Occipital lobe (tissue), 2 donors: ENCODE data around the gene CFAP97. TPM values are rescaled to one million over a fixed set of nuclear protein-coding genes. Genes with fewer than 3 reads are reported as not detected.
"Not testable (repeated sequence)": the region's sequence is repeated elsewhere in the genome, so short reads cannot be mapped to it uniquely, and the experiment has no call there.

Experiments
- DNase-seq: peaks from one replicate; lab custom pipeline; 2025; lab: John Stamatoyannopoulos, UW
- total RNA-seq: library from RNA; depleted of rRNA; stranded (reverse); fragments of >200 nt; gene quantifications from one replicate; pipeline ENCODE4 v1.2.3, GENCODE V29; 2014

CFAP97 gene
- total RNA-seq, 1 donor from 2014 or later = 73.5 TPM

GRCh38 chr4:185222598-185222997 lies 18.8 kb upstream of the CFAP97 start:
- no peak for DNase-seq

- no peak for DNase-seq
These were observed 18.1 kb upstream of the CFAP97 start for GRCh38 chr4:185221912-185222311.

GRCh38 chr4:185221491-185221890 lies 17.7 kb upstream of the CFAP97 start:
- no peak for DNase-seq

GRCh38 chr4:185219551-185220344 lies 15.9 kb upstream of the CFAP97 start:
- peak; percentile 26 for DNase-seq

- DNase-seq = no peak
These were observed 14.5 kb upstream of the CFAP97 start for GRCh38 chr4:185218312-185218711.

GRCh38 chr4:185217408-185217975 lies 13.7 kb upstream of the CFAP97 start:
- DNase-seq = no peak

GRCh38 chr4:185215261-185215660 lies 11.5 kb upstream of the CFAP97 start:
- no peak for DNase-seq

GRCh38 chr4:185213877-185214276 lies 10.1 kb upstream of the CFAP97 start:
- no peak for DNase-seq

- no peak for DNase-seq
These were observed 8.8 kb upstream of the CFAP97 start for GRCh38 chr4:185212581-185212980.

- DNase-seq = no peak
These were observed 7.8 kb upstream of the CFAP97 start for GRCh38 chr4:185211641-185212040.

- DNase-seq = no peak
These were observed 7.2 kb upstream of the CFAP97 start for GRCh38 chr4:185211035-185211434.

- peak; percentile 67 for DNase-seq
These were observed 6.5 kb upstream of the CFAP97 start for GRCh38 chr4:185210102-185210981.

- not testable (repeated sequence) for DNase-seq
These were observed 6.0 kb upstream of the CFAP97 start for GRCh38 chr4:185209852-185210101.

GRCh38 chr4:185209031-185209851 lies 5.4 kb upstream of the CFAP97 start, which contains the start of gene SNX25:
Gene SNX25, plus strand, starts transcription at chr4:185209598. Its CDS starts 229 bp downstream, at chr4:185209827.
- peak; percentile 71 for DNase-seq

- DNase-seq = no peak
These were observed 3.7 kb upstream of the CFAP97 start for GRCh38 chr4:185207466-185207865.

GRCh38 chr4:185205697-185206342 lies 2.0 kb upstream of the CFAP97 start:
- DNase-seq = no peak

GRCh38 chr4:185205073-185205472 lies 1.3 kb upstream of the CFAP97 start:
- not testable (repeated sequence) for DNase-seq

GRCh38 chr4:185204238-185204910 lies 574 bp upstream of the CFAP97 start:
- no peak for DNase-seq

- no peak for DNase-seq
These were observed 765 bp downstream of the CFAP97 start for GRCh38 chr4:185202984-185203485.
